GM19240 (cell line): ENCODE data around the gene PHKA2.
"Not testable (repeated sequence)": the region's sequence is repeated elsewhere in the genome, so short reads cannot be mapped to it uniquely, and the experiment has no call there.

Experiments
- DNase-seq: peaks from one replicate; pipeline ENCODE4 v3.0.0; 2011; ENCODE audit warnings: low spot score; ENCODE audit not compliant: insufficient read length

Gene PHKA2

GRCh38 chrX:18983666-18984380 is at the start of gene PHKA2:
Gene PHKA2 (minus strand): TSS chrX:18984114. CDS start chrX:18983932, 182 bp downstream.
- DNase-seq = no peak

GRCh38 chrX:19030805-19031204 is 46.9 kb upstream of the PHKA2 start:
- DNase-seq = no peak

GRCh38 chrX:19028560-19028959 is 44.6 kb upstream of the PHKA2 start:
- DNase-seq = no peak

GRCh38 chrX:19024366-19024765 is 40.5 kb upstream of the PHKA2 start:
- DNase-seq = no peak

GRCh38 chrX:19019996-19020395 is 36.1 kb upstream of the PHKA2 start:
- DNase-seq = no peak

GRCh38 chrX:19017271-19017670 is 33.4 kb upstream of the PHKA2 start:
- no peak for DNase-seq

- DNase-seq = not testable (repeated sequence)
These were observed 32.7 kb upstream of the PHKA2 start for GRCh38 chrX:19016614-19017013.

GRCh38 chrX:19007868-19008267 is 24.0 kb upstream of the PHKA2 start:
- no peak for DNase-seq

GRCh38 chrX:19007011-19007410 is 23.1 kb upstream of the PHKA2 start:
- no peak for DNase-seq

- DNase-seq = no peak
These were observed 22.0 kb upstream of the PHKA2 start for GRCh38 chrX:19005909-19006308.

- no peak for DNase-seq
These were observed 19.8 kb upstream of the PHKA2 start for GRCh38 chrX:19003756-19004155.

GRCh38 chrX:18998653-18999052 is 14.7 kb upstream of the PHKA2 start:
- no peak for DNase-seq

- DNase-seq = no peak
These were observed 14.0 kb upstream of the PHKA2 start for GRCh38 chrX:18997916-18998315.

- DNase-seq = no peak
These were observed 12.6 kb upstream of the PHKA2 start for GRCh38 chrX:18996536-18996935.

GRCh38 chrX:18995221-18995620 is 11.3 kb upstream of the PHKA2 start:
- DNase-seq = no peak

GRCh38 chrX:18994713-18995112 is 10.8 kb upstream of the PHKA2 start:
- DNase-seq = no peak

GRCh38 chrX:18992829-18993228 is 8.9 kb upstream of the PHKA2 start:
- no peak for DNase-seq

- DNase-seq = no peak
These were observed 1.2 kb upstream of the PHKA2 start for GRCh38 chrX:18985186-18985435.

GRCh38 chrX:18984381-18985185 is 669 bp upstream of the PHKA2 start:
- peak; percentile 61 for DNase-seq

GRCh38 chrX:18981124-18981807 is 2.6 kb downstream of the PHKA2 start:
- DNase-seq = no peak

- DNase-seq = not testable (repeated sequence)
These were observed 3.7 kb downstream of the PHKA2 start for GRCh38 chrX:18980262-18980661.

- DNase-seq = no peak
These were observed 8.9 kb downstream of the PHKA2 start for GRCh38 chrX:18974993-18975392.
